Osteocyte (in vitro differentiated cells): ENCODE measurements around the gene PLD5. TPM values are rescaled to one million over a fixed set of nuclear protein-coding genes. Genes with fewer than 3 reads are reported as not detected.
"Not testable (repeated sequence)": the region's sequence is repeated elsewhere in the genome, so short reads cannot be mapped to it uniquely, and the experiment has no call there.

Experiments used
- DNase-seq: peaks from one replicate; pipeline ENCODE4 v3.0.0; 2021; ENCODE audit warnings: mixed read lengths; ENCODE audit not compliant: unreplicated experiment; ENCODE audit errors: extremely low spot score
- H3K27ac Mint-ChIP-seq: one replicate; pipeline ENCODE4 v1.8.0; 2021; ENCODE audit warnings: mild to moderate bottlenecking, mixed read lengths; ENCODE audit not compliant: unreplicated experiment
- H3K27me3 Mint-ChIP-seq: one replicate; pipeline ENCODE4 v1.8.0; 2021; ENCODE audit warnings: mixed read lengths; ENCODE audit not compliant: unreplicated experiment
- H3K36me3 Mint-ChIP-seq: one replicate; pipeline ENCODE4 v1.8.0; 2021; ENCODE audit warnings: mixed read lengths; ENCODE audit not compliant: unreplicated experiment
- H3K4me1 Mint-ChIP-seq: one replicate; pipeline ENCODE4 v1.8.0; 2021; ENCODE audit warnings: mixed read lengths; ENCODE audit not compliant: unreplicated experiment
- H3K4me3 Mint-ChIP-seq: one replicate; pipeline ENCODE4 v1.8.0; 2021; ENCODE audit warnings: mild to moderate bottlenecking, moderate library complexity, mixed read lengths; ENCODE audit not compliant: unreplicated experiment
- H3K9me3 Mint-ChIP-seq: one replicate; pipeline ENCODE4 v1.8.0; 2021; ENCODE audit warnings: mixed read lengths; ENCODE audit not compliant: unreplicated experiment
- total RNA-seq: library from RNA; stranded (reverse); gene quantifications from 2 replicates; pipeline ENCODE4 v1.2.1, GENCODE V29; 2021
- TF ChIP-seq, protein P1 (sequence below): fragments of 200-600 bp; sonication (generic); IDR thresholded peaks from 2 replicates; pipeline ENCODE4 v1.5.0; 2021; ENCODE audit warnings: antibody characterized with exemption, mild to moderate bottlenecking, moderate library complexity

The PLD5 gene
- total RNA-seq, 1 donor from 2014 or later = not detected

DNA sequence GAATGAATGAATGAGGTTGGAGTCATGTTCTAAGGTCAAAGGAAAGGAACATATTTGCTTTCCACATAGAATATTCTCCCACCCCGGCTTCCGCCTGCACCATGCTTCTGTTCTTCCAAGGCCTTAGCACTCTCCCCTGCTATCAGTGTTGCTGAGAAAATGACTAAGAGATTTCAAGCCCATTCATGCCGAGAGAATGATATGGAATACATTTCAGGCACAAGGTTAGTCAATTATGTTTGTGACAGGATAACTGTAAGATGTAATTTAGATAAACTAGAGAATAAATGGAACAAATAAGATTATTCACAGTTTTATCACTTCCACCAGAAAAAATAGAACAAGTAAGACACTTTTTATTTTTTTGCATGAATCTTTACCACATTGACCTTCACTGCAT, 122.6 kb downstream of the PLD5 start:
- H3K9me3 Mint-ChIP-seq = peaks cover 33% of the 10 kb centered on the region
- no peaks in the 10 kb centered on the region for H3K36me3 Mint-ChIP-seq
- H3K27me3 Mint-ChIP-seq = no peaks in the 10 kb centered on the region
- H3K4me1 Mint-ChIP-seq = no peaks in the 10 kb centered on the region
- DNase-seq = no peak
- no peak overlapping the region for H3K4me3 Mint-ChIP-seq
- no peak overlapping the region for H3K27ac Mint-ChIP-seq
- TF ChIP-seq, protein P1, sequence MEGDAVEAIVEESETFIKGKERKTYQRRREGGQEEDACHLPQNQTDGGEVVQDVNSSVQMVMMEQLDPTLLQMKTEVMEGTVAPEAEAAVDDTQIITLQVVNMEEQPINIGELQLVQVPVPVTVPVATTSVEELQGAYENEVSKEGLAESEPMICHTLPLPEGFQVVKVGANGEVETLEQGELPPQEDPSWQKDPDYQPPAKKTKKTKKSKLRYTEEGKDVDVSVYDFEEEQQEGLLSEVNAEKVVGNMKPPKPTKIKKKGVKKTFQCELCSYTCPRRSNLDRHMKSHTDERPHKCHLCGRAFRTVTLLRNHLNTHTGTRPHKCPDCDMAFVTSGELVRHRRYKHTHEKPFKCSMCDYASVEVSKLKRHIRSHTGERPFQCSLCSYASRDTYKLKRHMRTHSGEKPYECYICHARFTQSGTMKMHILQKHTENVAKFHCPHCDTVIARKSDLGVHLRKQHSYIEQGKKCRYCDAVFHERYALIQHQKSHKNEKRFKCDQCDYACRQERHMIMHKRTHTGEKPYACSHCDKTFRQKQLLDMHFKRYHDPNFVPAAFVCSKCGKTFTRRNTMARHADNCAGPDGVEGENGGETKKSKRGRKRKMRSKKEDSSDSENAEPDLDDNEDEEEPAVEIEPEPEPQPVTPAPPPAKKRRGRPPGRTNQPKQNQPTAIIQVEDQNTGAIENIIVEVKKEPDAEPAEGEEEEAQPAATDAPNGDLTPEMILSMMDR = no peak

DNA sequence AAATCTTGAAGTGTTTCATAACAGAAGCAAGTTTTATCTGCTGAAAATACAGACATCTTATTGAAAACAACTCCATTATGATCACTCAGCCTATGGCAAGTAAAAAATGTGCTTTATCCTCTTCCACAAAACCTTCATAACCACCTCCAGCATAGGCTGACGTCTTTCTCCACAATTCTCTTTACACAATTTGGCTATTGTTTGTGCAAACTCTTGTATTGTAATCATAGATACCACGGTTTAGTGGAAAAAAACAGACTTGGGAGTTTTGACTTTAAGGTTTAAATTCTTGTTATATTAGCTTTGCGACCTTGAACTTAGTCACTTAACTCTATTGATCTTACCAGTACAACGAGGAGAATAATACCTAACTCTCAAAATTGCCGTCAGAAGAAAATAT, 126.1 kb downstream of the PLD5 start:
- Mint-ChIP-seq H3K27me3 (no peaks in the 10 kb centered on the region), H3K36me3 (no peaks in the 10 kb centered on the region), H3K9me3 (peaks cover 20% of the 10 kb centered on the region), H3K4me1 (no peaks in the 10 kb centered on the region), H3K27ac (no peak overlapping the region), H3K4me3 (no peak overlapping the region)
- no peak for DNase-seq
- TF ChIP-seq, protein P1 = no peak

DNA sequence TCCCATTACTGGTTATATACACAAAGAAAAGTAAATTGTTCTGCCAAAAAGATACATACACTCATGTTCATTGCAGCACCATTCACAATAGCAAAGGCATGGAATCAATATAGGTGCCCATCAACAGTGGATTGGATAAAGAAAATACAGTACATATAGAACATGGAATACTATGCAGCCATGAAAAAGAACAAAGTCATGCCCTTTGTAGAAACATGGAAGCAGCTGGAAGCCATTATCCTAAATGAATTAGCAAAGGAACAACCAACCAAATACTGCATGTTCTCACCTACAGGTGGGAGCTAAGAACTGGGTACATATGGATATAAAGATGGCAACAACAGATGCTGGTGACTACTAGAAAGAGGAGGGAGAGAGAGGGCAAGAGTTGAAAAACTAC, 132.6 kb downstream of the PLD5 start:
- H3K4me1 Mint-ChIP-seq = no peaks in the 10 kb centered on the region
- H3K9me3 Mint-ChIP-seq = peaks cover 14% of the 10 kb centered on the region
- H3K27me3 Mint-ChIP-seq = no peaks in the 10 kb centered on the region
- TF ChIP-seq, protein P1 = no peak
- no peak overlapping the region for H3K27ac Mint-ChIP-seq
- H3K4me3 Mint-ChIP-seq = no peak overlapping the region
- no peak for DNase-seq
- H3K36me3 Mint-ChIP-seq = no peaks in the 10 kb centered on the region

DNA sequence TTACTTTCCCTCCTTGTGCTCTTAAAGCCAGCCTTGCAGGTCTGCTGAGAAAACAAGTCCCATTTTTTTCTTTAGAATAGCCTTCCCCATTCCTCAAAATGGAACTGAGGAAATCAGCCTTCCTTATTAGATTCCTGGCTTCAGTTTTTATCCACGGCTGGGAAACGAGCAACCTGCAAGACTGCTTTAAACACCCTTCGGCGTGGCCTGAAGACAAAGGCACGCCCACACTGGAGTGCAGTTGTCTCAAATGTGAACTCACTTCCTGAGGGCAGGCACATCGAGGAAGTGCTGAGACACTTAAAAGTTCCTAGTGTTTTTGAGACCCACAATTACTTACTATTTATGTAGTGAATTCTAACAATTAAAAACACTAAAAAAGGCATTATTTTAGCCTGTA, 148.4 kb downstream of the PLD5 start:
- DNase-seq, H3K27ac Mint-ChIP-seq, H3K4me1 Mint-ChIP-seq, H3K36me3 Mint-ChIP-seq, H3K4me3 Mint-ChIP-seq, H3K27me3 Mint-ChIP-seq: not testable (repeated sequence)
- peaks cover 10% of the 10 kb centered on the region for H3K9me3 Mint-ChIP-seq

DNA sequence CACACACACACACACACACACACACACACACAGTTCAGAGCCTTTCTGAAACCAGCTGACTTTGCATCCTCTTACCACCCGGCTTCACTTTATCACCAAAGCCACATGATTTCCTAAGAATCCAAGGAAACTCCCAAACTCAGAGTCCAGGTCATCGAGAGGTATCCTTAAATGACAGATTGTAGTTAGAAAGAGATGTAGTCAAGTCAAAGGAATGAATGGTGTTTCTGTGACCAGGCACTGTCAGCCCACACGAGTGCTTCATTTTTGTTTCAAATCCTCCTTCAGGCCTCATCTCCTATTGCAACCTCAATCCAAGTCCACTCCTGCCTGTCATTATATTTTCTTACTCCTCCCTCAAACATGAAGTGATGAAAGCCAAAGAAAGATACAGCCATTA, 174.1 kb downstream of the PLD5 start:
- not testable (repeated sequence) for DNase-seq, H3K4me1 Mint-ChIP-seq, H3K9me3 Mint-ChIP-seq, H3K27ac Mint-ChIP-seq, H3K36me3 Mint-ChIP-seq, H3K27me3 Mint-ChIP-seq, H3K4me3 Mint-ChIP-seq

DNA sequence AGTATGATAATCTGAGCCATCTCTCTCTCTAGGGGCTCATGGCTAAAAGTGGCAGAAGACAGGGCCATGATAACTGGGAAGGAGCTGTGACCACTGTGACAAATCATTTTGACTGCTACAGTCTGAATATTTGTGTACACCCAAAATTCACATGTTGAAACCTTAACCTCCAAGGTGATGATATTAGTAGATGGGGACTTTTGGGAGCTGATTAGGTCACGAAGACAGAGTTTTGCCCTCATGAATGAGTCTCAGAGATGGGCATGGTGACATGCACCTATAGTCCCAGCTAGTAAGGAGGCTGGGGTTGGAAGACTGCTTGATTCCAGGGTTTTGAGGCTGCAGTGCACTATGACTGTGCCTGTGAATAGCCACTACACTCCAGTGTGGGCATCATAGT, 174.9 kb downstream of the PLD5 start:
- Mint-ChIP-seq H3K36me3 (no peaks in the 10 kb centered on the region), H3K27me3 (no peaks in the 10 kb centered on the region), H3K4me3 (no peak overlapping the region), H3K4me1 (no peaks in the 10 kb centered on the region), H3K27ac (no peak overlapping the region), H3K9me3 (peaks cover 6% of the 10 kb centered on the region)
- TF ChIP-seq, protein P1 = no peak
- DNase-seq = no peak

DNA sequence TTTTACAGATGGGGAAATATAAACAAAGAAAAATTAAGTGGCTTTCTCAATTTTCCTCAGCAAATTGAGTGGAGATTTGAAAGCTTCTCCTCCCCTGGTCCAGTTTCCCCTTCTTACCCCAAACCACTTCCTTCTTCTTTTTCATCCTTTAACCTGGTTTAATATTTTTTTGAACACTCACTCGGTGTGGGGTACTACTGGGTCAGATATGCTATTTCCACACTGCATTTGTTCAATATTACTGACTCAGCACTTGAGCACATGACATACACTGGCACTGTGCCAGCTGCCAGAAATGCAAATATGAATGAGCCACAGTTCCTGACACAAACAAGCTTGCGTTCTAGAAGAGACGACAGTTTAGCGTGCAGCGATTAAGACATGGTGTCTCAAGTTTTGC, 193.6 kb downstream of the PLD5 start:
- H3K4me3 Mint-ChIP-seq, DNase-seq, H3K36me3 Mint-ChIP-seq, H3K27ac Mint-ChIP-seq, H3K4me1 Mint-ChIP-seq, H3K27me3 Mint-ChIP-seq: not testable (repeated sequence)
- H3K9me3 Mint-ChIP-seq = peaks cover 13% of the 10 kb centered on the region

DNA sequence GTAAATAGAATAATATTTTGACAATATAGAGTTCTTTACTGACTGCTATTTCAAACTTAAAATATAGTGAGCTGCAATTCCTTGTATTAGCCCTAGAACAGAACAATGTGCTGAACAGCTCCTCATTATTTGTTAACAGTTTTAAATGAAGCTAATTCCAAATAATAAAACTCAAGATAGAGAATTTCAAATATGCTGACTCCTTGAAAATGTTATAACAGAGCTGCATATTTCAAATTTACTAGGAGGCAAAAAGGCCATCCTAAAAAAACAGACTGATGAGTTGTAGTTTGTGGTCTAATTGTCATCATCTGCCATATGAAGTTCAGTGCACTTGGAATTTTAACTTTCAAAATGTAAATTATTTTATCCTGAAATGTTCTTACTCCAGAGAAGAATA, 197.1 kb downstream of the PLD5 start:
- H3K4me1 Mint-ChIP-seq, H3K9me3 Mint-ChIP-seq, H3K36me3 Mint-ChIP-seq, H3K27me3 Mint-ChIP-seq, DNase-seq, H3K4me3 Mint-ChIP-seq, H3K27ac Mint-ChIP-seq: not testable (repeated sequence)

DNA sequence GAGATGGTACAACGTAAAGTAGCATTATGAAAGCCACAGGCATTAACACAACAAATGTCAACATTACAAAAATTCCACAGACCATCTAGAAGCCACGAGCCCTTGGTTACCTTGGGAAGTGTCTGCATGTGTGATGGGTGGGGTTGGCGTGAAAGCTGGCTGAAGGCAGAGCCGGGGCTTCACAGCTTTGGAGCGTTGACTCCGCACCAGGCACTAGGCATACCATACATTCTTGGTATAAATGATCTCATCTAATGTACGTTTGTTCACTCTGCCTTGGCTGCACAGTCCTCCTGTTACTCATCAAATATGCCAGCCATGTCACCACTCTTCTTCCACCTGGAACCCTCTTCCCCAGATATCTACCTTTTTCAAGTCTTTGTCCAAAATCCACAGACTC, 202.5 kb downstream of the PLD5 start:
- H3K27ac Mint-ChIP-seq = not testable (repeated sequence)

More for the DNA sequence above, 202.5 kb downstream of the PLD5 start:
- H3K4me3 Mint-ChIP-seq, H3K9me3 Mint-ChIP-seq, H3K4me1 Mint-ChIP-seq, H3K27me3 Mint-ChIP-seq, DNase-seq, H3K36me3 Mint-ChIP-seq: not testable (repeated sequence)
